PC-3 (cell line): ENCODE measurements around the gene SLC38A9. TPM values are rescaled to one million over a fixed set of nuclear protein-coding genes. Genes with fewer than 3 reads are reported as not detected.

ENCODE experiments used
- ATAC-seq: fragments of 200-7000 bp; cut with Tn5 transposase; 2 replicates; pipeline ENCODE4 v1.9.1; 2020; ENCODE audit warnings: mild to moderate bottlenecking, moderate library complexity
- BruUV-seq: library from RNA; stranded (reverse); fragments of 400-500 nt; replicated peaks from 2 replicates; lab custom pipeline; 2021; lab: Mats Ljungman, UMichigan
- CTCF ChIA-PET: fragments of 300-600 bp; sonication (Branson Sonifier 250); formaldehyde crosslinking; loops from one replicate; lab custom pipeline; 2022; ENCODE audit warnings: antibody characterized with exemption; lab: Charles Lee
- POLR2A ChIA-PET: fragments of 300-600 bp; sonication (Branson Sonifier 250); formaldehyde crosslinking; loops from one replicate; lab custom pipeline; 2022; ENCODE audit warnings: antibody characterized with exemption; ENCODE audit not compliant: unreplicated experiment; lab: Charles Lee
- DNase-seq: peaks from one replicate; pipeline ENCODE4 v3.0.0-alpha.2; 2015
- H2AFZ ChIP-seq: fragments of 300-600 bp; sonication (generic); 2 replicates; pipeline ENCODE4 v1.6.0; 2016; ENCODE audit warnings: antibody characterized with exemption, low read length
- H3F3A ChIP-seq: fragments of 300-600 bp; sonication (generic); one replicate; pipeline ENCODE4 v1.6.0; 2017; ENCODE audit warnings: antibody characterized with exemption, low read length, control low read depth, mild to moderate bottlenecking; ENCODE audit not compliant: unreplicated experiment
- H3K27ac ChIP-seq: fragments of 300-600 bp; sonication (generic); 2 replicates; pipeline ENCODE4 v1.5.1; 2016; ENCODE audit warnings: mild to moderate bottlenecking, low read length
- H3K27me3 ChIP-seq: fragments of 300-600 bp; sonication (generic); 2 replicates; pipeline ENCODE4 v1.6.1; 2016; ENCODE audit warnings: low read length, mixed read lengths
- H3K36me3 ChIP-seq: fragments of 300-600 bp; sonication (generic); 2 replicates; pipeline ENCODE4 v1.6.1; 2016; ENCODE audit warnings: low read depth, mixed run types, low read length, mixed read lengths
- H3K4me1 ChIP-seq: fragments of 300-600 bp; sonication (generic); 2 replicates; pipeline ENCODE4 v1.5.1; 2016; ENCODE audit warnings: low read length; ENCODE audit not compliant: insufficient read depth
- H3K4me2 ChIP-seq: fragments of 300-600 bp; sonication (generic); 2 replicates; pipeline ENCODE4 v1.6.0; 2016; ENCODE audit warnings: low read length
- H3K4me3 ChIP-seq: fragments of 300-600 bp; sonication (generic); 2 replicates; pipeline ENCODE4 v1.5.1; 2016; ENCODE audit warnings: mild to moderate bottlenecking, low read length, mixed read lengths
- H3K79me2 ChIP-seq: fragments of 300-600 bp; sonication (generic); 2 replicates; pipeline ENCODE4 v1.6.1; 2017; ENCODE audit warnings: low read length, mixed read lengths
- H3K9ac ChIP-seq: fragments of 300-600 bp; sonication (generic); 2 replicates; pipeline ENCODE4 v1.6.0; 2016; ENCODE audit warnings: mild to moderate bottlenecking, low read length
- H3K9me2 ChIP-seq: fragments of 300-600 bp; sonication (generic); replicated peaks from 2 replicates; pipeline ENCODE4 v1.6.1; 2016; ENCODE audit warnings: mixed run types, low read length, mixed read lengths
- H3K9me3 ChIP-seq: fragments of 300-600 bp; sonication (generic); 2 replicates; pipeline ENCODE4 v1.6.1; 2016; ENCODE audit warnings: low read length, mixed read lengths
- H4K20me1 ChIP-seq: fragments of 300-600 bp; sonication (generic); 2 replicates; pipeline ENCODE4 v1.6.1; 2016; ENCODE audit warnings: low read length, mixed read lengths
- EZH2 ChIP-seq: fragments of 300-600 bp; sonication (generic); IDR thresholded peaks from one replicate; pipeline ENCODE4 v1.6.1; 2017; ENCODE audit warnings: antibody characterized with exemption, mild to moderate bottlenecking, low read length; ENCODE audit not compliant: unreplicated experiment
- EZH2phosphoT487 ChIP-seq: fragments of 300-600 bp; sonication (generic); IDR thresholded peaks from 2 replicates; pipeline ENCODE4 v1.6.1; 2018; ENCODE audit warnings: mild to moderate bottlenecking, antibody characterized with exemption, low read length, borderline replicate concordance
- intact Hi-C: fragments of 100-400 bp; cut with micrococcal nuclease; formaldehyde crosslinking; loops from 2 replicates; pipeline ENCODE4 v1.9.0; 2023
- total RNA-seq: library from RNA; depleted of rRNA; stranded (reverse); fragments of >200 nt; gene quantifications from 2 replicates; pipeline ENCODE4 v1.2.3, GENCODE V29; 2014
- TF ChIP-seq, protein P1 (sequence below): fragments of 300-600 bp; sonication (generic); conservative IDR thresholded peaks from 2 replicates; pipeline ENCODE4 v1.5.1; 2017; ENCODE audit warnings: antibody characterized with exemption, low read depth, mild to moderate bottlenecking, low read length

The SLC38A9 gene
- total RNA-seq, 1 experiment from 2014 or later = 12.9 TPM

DNA sequence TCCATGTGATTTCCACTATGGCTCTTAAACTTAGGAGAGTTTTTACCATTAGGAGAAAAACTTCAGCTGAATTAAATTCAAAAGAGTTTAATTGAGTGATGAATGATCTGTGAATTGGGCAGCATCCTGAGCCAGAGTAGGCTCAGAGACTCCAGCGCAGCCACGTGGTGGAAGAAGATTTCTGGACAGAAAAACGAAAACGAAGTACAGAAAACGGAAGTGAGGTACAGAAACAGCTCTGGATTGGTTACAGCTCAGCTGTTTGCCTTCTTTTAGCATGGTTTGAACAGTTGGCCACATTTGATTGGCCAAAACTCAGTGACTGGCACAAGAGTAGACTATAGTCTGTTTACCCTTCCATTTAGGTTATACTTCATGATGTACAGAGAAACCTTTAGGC is 108.2 kb downstream of the SLC38A9 start:
- Histone ChIP-seq H3K4me2 (peak overlapping the region; percentile 69; the same call in 1 of the 2 replicates), H2AFZ (no peak overlapping the region), H3K36me3 (no peaks in the 10 kb centered on the region), H3K27ac (peak overlapping the region; percentile 83), H3K27me3 (no peaks in the 10 kb centered on the region), H3K79me2 (no peaks in the 10 kb centered on the region), H3K9ac (peak overlapping the region; percentile 11; the same call in 1 of the 2 replicates), H3K4me1 (peaks cover 54% of the 10 kb centered on the region), H3K9me2 (no peaks in the 10 kb centered on the region), H4K20me1 (no peaks in the 10 kb centered on the region), H3K4me3 (no peak overlapping the region), H3F3A (no peaks in the 10 kb centered on the region), H3K9me3 (no peaks in the 10 kb centered on the region)
- intact Hi-C loops = loop anchor here (5.0 kb wide), 1 partner anchor 53 kb away; no protein-coding TSS in a partner anchor
- TF ChIP-seq EZH2phosphoT487 (no peak), EZH2 (no peak)
- TF ChIP-seq, protein P1, sequence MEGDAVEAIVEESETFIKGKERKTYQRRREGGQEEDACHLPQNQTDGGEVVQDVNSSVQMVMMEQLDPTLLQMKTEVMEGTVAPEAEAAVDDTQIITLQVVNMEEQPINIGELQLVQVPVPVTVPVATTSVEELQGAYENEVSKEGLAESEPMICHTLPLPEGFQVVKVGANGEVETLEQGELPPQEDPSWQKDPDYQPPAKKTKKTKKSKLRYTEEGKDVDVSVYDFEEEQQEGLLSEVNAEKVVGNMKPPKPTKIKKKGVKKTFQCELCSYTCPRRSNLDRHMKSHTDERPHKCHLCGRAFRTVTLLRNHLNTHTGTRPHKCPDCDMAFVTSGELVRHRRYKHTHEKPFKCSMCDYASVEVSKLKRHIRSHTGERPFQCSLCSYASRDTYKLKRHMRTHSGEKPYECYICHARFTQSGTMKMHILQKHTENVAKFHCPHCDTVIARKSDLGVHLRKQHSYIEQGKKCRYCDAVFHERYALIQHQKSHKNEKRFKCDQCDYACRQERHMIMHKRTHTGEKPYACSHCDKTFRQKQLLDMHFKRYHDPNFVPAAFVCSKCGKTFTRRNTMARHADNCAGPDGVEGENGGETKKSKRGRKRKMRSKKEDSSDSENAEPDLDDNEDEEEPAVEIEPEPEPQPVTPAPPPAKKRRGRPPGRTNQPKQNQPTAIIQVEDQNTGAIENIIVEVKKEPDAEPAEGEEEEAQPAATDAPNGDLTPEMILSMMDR = no peak
- ATAC-seq (no peak), DNase-seq (no peak)
- ChIA-PET POLR2A (no interaction called here), CTCF (no interaction called here)
- BruUV-seq = no TSS peak

DNA sequence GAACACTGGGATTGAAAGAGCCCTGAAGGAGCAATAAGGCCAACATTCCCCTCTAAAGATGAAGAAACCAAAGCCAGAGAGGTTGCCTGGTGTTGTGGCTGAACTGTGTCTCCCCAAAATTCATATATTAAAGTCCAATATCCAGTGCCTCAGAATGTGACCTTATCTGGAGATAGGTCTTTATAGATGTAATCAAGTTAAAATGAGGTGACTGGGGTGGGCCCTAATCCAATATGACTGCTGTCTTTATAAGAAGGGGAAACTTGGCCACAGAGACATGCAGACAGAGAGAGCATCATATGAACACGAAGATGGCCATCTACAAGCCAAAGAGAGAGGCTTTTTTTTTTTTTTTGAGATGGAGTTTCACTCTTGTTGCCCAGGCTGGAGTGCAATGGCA is 110.5 kb downstream of the SLC38A9 start:
- Histone ChIP-seq H3K4me1 (peaks cover 53% of the 10 kb centered on the region), H3K4me3 (peak overlapping the region; percentile 51; the same call in 1 of the 2 replicates), H3K9me3 (no peaks in the 10 kb centered on the region), H3K4me2 (peak overlapping the region; percentile 75), H3K9me2 (no peaks in the 10 kb centered on the region), H3K27ac (peak overlapping the region; percentile 95), H2AFZ (peak overlapping the region; percentile 61), H3K27me3 (no peaks in the 10 kb centered on the region), H4K20me1 (no peaks in the 10 kb centered on the region), H3F3A (no peaks in the 10 kb centered on the region), H3K9ac (peak overlapping the region; percentile 53), H3K36me3 (no peaks in the 10 kb centered on the region), H3K79me2 (no peaks in the 10 kb centered on the region)
- ATAC-seq = no peak
- CTCF ChIA-PET = no interaction called here
- intact Hi-C loops = loop anchor here (2.0 to 5.0 kb wide), 2 partner anchors 56 to 67 kb away; partner anchors contain the start of gene PLPP1
- POLR2A ChIA-PET = no interaction called here
- DNase-seq = no peak
- TF ChIP-seq EZH2 (no peak), EZH2phosphoT487 (no peak)
- TF ChIP-seq, protein P1 = no peak
- TSS peak; percentile 79 for BruUV-seq

DNA sequence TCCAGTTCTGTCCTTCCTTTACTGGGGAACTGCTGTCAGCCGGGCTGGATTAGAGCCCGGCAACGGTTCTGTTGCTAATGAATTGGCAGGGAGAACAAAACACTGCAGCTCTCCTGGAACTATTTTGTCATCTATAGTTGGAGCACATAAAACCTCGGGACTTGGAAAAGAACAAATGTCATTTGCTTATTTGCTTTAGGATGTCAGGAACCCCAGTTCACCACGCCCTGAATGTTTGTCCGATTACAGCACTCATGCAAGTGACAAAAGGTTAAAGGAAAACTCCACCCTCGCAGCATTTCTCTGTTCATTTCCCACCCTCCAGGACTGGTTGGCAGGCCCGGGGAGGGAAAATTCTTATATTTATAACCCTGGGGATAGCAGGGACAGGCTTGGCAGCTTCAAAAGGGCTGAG is 110.9 kb downstream of the SLC38A9 start:
- CTCF ChIA-PET = interaction anchor here (0.6 kb wide), 1 partner anchor 1275 kb away, joined by 3 read pairs; no protein-coding TSS in a partner anchor
- Histone ChIP-seq H3K9me2 (no peaks in the 10 kb centered on the region), H3K79me2 (no peaks in the 10 kb centered on the region), H3K27ac (peak overlapping the region; percentile 95), H3K36me3 (no peaks in the 10 kb centered on the region), H4K20me1 (no peaks in the 10 kb centered on the region), H3K27me3 (no peaks in the 10 kb centered on the region), H2AFZ (peak overlapping the region; percentile 61), H3K4me2 (peak overlapping the region; percentile 75), H3K9me3 (no peaks in the 10 kb centered on the region), H3K4me1 (peaks cover 53% of the 10 kb centered on the region), H3K4me3 (peak overlapping the region; percentile 51; the same call in 1 of the 2 replicates), H3F3A (no peaks in the 10 kb centered on the region), H3K9ac (peak overlapping the region; percentile 53)
- peak; percentile 87 for ATAC-seq
- BruUV-seq = no TSS peak
- TF ChIP-seq EZH2phosphoT487 = no peak
- TF ChIP-seq, protein P1 = no peak
- TF ChIP-seq EZH2 = no peak
- intact Hi-C loops = loop anchor here (2.0 to 5.0 kb wide), 2 partner anchors 56 to 66 kb away; partner anchors contain the start of gene PLPP1
- peak; percentile 85 for DNase-seq
- POLR2A ChIA-PET = no interaction called here
